ENCODE data around the gene CNP. TPM values are rescaled to one million over a fixed set of nuclear protein-coding genes. Genes with fewer than 3 reads are reported as not detected.

Gene CNP
- total RNA-seq, 1 experiment from 2014 or later: 144 TPM

DNA sequence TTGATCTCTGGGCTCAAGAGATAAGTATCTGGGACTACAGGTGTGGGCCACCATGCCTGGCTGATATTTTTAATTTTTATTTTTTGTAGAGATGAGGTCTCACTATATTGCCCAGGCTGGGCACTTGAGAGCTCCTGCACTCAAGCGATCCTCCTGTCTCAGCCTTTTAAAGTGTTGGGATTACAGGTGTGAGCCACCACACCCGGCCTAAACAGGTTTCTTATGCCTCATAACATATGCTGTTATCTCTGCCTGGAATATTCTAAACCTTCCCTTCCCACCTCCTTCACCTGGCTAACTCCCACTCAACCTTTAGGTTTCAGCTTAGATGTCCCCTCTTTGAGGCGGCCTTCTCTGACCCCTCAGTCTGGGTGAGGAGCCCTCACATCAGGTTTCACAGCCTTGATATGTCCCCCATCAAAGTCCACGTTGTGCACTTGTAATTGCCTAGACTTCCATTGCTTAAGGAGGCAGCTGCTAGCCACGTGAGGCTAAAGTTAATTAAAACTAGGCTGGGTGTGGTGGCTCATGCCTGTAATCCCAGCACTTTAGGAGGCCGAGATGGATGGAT lies 8.6 kb upstream of the CNP start:
- intact Hi-C loops (cut with micrococcal nuclease; ENCODE audit: unreplicated experiment): loop anchor here (5.0 kb wide), 1 partner anchor 221 kb away; no protein-coding TSS in a partner anchor
- TF ChIP-seq, protein P1, sequence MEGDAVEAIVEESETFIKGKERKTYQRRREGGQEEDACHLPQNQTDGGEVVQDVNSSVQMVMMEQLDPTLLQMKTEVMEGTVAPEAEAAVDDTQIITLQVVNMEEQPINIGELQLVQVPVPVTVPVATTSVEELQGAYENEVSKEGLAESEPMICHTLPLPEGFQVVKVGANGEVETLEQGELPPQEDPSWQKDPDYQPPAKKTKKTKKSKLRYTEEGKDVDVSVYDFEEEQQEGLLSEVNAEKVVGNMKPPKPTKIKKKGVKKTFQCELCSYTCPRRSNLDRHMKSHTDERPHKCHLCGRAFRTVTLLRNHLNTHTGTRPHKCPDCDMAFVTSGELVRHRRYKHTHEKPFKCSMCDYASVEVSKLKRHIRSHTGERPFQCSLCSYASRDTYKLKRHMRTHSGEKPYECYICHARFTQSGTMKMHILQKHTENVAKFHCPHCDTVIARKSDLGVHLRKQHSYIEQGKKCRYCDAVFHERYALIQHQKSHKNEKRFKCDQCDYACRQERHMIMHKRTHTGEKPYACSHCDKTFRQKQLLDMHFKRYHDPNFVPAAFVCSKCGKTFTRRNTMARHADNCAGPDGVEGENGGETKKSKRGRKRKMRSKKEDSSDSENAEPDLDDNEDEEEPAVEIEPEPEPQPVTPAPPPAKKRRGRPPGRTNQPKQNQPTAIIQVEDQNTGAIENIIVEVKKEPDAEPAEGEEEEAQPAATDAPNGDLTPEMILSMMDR (IDR thresholded peaks at IDR 0.05; ENCODE audit: unreplicated experiment): no peak
- H3K27me3 Mint-ChIP-seq (ENCODE audit: unreplicated experiment): peaks cover 23% of the 10 kb centered on the region
- peak overlapping the region; percentile 69 for H3K27ac Mint-ChIP-seq (ENCODE audit: unreplicated experiment)
- H3K9me3 Mint-ChIP-seq (ENCODE audit: low read depth, unreplicated experiment): no peaks in the 10 kb centered on the region
- H3K4me1 Mint-ChIP-seq (ENCODE audit: low read depth, unreplicated experiment): peaks cover 24% of the 10 kb centered on the region
- BruUV-seq (replicated peaks): no TSS peak
- H3K36me3 Mint-ChIP-seq (ENCODE audit: insufficient read depth, unreplicated experiment): peaks cover 5% of the 10 kb centered on the region
- CTCF ChIA-PET: interaction anchor here (0.6 to 2.1 kb wide), 6 partner anchors 28 to 157 kb away, joined by 3 to 7 read pairs (median 4); partner anchors contain the start of gene ODAD4
- no peak for DNase-seq
- peak overlapping the region; percentile 15 for H3K4me3 Mint-ChIP-seq (ENCODE audit: low read depth, unreplicated experiment)

DNA sequence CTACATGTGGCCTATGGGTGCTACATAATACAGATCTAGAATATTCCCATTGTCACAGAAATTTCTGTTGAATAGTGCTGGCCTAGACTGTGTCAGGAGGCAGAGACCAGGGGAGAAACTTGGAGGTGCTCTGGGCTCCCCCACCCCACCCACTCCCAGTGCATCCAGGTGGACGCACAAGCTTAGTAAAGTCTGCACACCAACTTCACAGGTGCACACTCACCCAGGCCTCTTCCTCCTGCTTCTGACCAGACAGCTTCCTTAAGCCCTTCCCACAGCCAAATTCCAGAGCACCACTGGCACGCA lies 7.6 kb upstream of the CNP start:
- no peak overlapping the region for H3K27ac Mint-ChIP-seq (ENCODE audit: unreplicated experiment)
- peaks cover 5% of the 10 kb centered on the region for H3K36me3 Mint-ChIP-seq (ENCODE audit: insufficient read depth, unreplicated experiment)
- TF ChIP-seq, protein P1 (IDR thresholded peaks at IDR 0.05; ENCODE audit: unreplicated experiment): no peak
- H3K9me3 Mint-ChIP-seq (ENCODE audit: low read depth, unreplicated experiment): no peaks in the 10 kb centered on the region
- peaks cover 23% of the 10 kb centered on the region for H3K27me3 Mint-ChIP-seq (ENCODE audit: unreplicated experiment)
- no peak for DNase-seq
- peaks cover 24% of the 10 kb centered on the region for H3K4me1 Mint-ChIP-seq (ENCODE audit: low read depth, unreplicated experiment)
- intact Hi-C loops (cut with micrococcal nuclease; ENCODE audit: unreplicated experiment): loop anchor here (5.0 kb wide), 1 partner anchor 222 kb away; no protein-coding TSS in a partner anchor
- BruUV-seq (replicated peaks): no TSS peak
- H3K4me3 Mint-ChIP-seq (ENCODE audit: low read depth, unreplicated experiment): no peak overlapping the region
- CTCF ChIA-PET: interaction anchor here (0.6 to 1.8 kb wide), 15 partner anchors 10 to 222 kb away, joined by 3 to 9 read pairs (median 3); partner anchors contain the start of genes FKBP10, JUP, NKIRAS2 and ODAD4

DNA sequence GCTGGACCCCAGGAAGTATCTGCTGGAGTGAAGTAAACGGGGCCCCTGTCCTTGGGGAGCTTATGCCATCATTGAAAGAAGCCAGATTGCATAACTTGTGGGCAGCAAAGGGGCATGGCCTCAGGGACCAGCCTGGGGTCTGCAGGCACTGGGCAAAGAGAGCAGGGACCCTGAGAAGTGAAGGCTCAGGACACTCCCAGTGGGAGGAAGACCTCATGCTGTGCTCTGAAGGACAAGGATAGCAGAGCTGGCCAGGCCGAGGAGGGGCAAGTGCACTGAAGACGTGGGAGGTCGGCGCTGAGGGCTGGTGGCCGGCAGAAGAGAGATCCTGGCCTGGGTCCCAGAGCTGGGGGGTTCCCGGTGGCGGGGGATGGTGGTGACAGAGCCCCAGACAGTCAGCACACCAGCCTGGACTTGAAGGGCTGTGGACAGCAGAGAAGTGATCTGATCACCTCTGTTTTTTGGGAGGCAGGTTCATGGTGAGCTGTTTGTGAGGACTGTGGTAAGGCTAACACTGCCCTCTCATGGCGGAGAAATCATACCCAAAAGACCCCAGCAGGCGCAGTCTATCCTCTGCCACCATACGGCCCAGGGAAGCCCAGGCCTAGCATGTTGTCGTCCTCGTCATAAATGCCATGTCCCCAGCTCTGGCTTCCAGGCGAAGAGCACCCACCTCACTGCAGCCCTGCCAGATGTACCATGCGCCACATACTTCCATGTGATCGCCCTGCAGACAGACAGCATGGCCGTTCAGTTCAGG lies 7.1 kb upstream of the CNP start:
- Mint-ChIP-seq H3K27ac (ENCODE audit: unreplicated experiment) (no peak overlapping the region), H3K4me3 (ENCODE audit: low read depth, unreplicated experiment) (no peak overlapping the region), H3K9me3 (ENCODE audit: low read depth, unreplicated experiment) (no peaks in the 10 kb centered on the region), H3K4me1 (ENCODE audit: low read depth, unreplicated experiment) (peaks cover 25% of the 10 kb centered on the region), H3K27me3 (ENCODE audit: unreplicated experiment) (peaks cover 23% of the 10 kb centered on the region), H3K36me3 (ENCODE audit: insufficient read depth, unreplicated experiment) (peaks cover 5% of the 10 kb centered on the region)
- intact Hi-C loops (cut with micrococcal nuclease; ENCODE audit: unreplicated experiment): loop anchor here (5.0 kb wide), 3 partner anchors 143 to 448 kb away; no protein-coding TSS in a partner anchor
- CTCF ChIA-PET: interaction anchor here (0.6 to 1.8 kb wide), 13 partner anchors 10 to 223 kb away, joined by 3 to 9 read pairs (median 3); partner anchors contain the start of genes FKBP10, JUP, NKIRAS2 and ODAD4
- TF ChIP-seq, protein P1 (IDR thresholded peaks at IDR 0.05; ENCODE audit: unreplicated experiment): peak; percentile 9
- peak; percentile 51 for DNase-seq
- no TSS peak for BruUV-seq (replicated peaks)

DNA sequence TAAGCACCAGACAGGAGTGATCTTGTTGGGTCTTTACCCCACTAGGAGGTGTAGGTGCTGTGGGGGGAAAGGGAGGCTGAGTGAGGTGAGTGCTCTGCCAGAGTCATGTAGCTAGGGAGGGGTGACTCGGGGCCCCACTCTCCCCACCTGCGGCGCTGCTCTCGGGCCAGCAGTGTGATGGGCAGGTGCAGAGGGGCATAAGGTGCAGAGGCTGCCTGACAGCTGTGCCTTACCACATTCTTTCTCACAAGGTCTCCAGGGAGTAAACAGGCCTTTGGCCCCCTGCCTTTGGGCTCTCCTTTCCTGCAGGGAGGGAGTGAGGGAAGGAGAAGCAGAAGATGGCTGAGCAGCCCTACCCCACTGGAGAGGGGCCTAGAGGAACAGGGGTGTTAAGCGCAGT lies 4.5 kb upstream of the CNP start:
- CTCF ChIA-PET: interaction anchor here (0.8 to 2.2 kb wide), 2 partner anchors 67 to 154 kb away, joined by 3 to 8 read pairs; no protein-coding TSS in a partner anchor
- BruUV-seq (replicated peaks): no TSS peak
- peaks cover 35% of the 10 kb centered on the region for H3K4me1 Mint-ChIP-seq (ENCODE audit: low read depth, unreplicated experiment)
- peak overlapping the region; percentile 24 for H3K27ac Mint-ChIP-seq (ENCODE audit: unreplicated experiment)
- intact Hi-C loops (cut with micrococcal nuclease; ENCODE audit: unreplicated experiment): loop anchor here (5.0 kb wide), 2 partner anchors 140 to 445 kb away; no protein-coding TSS in a partner anchor
- DNase-seq: no peak
- H3K27me3 Mint-ChIP-seq (ENCODE audit: unreplicated experiment): peaks cover 23% of the 10 kb centered on the region
- H3K4me3 Mint-ChIP-seq (ENCODE audit: low read depth, unreplicated experiment): no peak overlapping the region
- TF ChIP-seq, protein P1 (IDR thresholded peaks at IDR 0.05; ENCODE audit: unreplicated experiment): no peak
- H3K9me3 Mint-ChIP-seq (ENCODE audit: low read depth, unreplicated experiment): no peaks in the 10 kb centered on the region
- peaks cover 28% of the 10 kb centered on the region for H3K36me3 Mint-ChIP-seq (ENCODE audit: insufficient read depth, unreplicated experiment)

Data from Calu3 (cell line).